Effector CD8-positive, alpha-beta T cell (primary cell): Measurements from ENCODE around the gene PRPF38B.

Experiments used
- DNase-seq: peaks from one replicate; lab custom pipeline; 2025; lab: John Stamatoyannopoulos, UW

The PRPF38B gene

GRCh38 chr1:108717774-108718316, 25.7 kb downstream of the PRPF38B start:
- no peak for DNase-seq

GRCh38 chr1:108718927-108719655, 27.0 kb downstream of the PRPF38B start:
- no peak for DNase-seq

DNA sequence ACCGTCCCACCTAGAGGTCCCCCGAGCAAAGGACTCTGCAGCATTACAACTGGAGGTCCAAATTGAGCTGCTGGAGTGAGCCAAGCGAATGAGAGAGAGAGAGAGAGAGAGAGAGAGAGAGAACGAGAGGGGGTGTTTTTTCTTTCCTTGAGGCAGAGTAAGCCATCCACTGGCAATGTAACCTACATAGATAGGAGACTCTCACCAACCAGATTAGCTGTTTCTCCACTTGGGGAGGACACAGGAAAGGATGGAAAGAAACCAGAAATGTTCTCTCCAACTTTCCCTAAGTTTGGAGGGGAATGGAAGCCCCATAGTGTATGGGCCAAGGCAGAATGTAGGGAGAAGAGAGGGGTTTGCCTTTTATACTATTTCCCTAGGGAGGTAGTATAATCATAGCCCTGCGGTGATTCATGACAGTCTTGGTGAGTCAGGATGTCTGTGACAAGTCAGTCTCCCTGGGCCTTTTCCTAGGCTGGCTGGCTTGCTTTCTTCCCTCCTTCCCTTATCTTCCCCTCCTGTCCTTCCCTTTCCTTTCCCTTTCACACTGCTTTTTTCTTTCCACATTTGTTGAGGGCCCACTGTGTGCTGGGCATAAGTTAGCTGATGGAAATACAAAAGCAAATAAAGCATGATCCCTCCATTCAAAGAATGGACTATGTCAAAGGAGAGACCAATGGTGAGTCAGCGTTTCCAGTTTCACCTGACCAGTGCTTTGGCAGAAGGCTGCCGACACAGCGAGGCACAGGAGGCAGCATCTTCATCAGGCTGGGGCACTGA, 27.7 kb downstream of the PRPF38B start:
- DNase-seq, result no peak

DNA sequence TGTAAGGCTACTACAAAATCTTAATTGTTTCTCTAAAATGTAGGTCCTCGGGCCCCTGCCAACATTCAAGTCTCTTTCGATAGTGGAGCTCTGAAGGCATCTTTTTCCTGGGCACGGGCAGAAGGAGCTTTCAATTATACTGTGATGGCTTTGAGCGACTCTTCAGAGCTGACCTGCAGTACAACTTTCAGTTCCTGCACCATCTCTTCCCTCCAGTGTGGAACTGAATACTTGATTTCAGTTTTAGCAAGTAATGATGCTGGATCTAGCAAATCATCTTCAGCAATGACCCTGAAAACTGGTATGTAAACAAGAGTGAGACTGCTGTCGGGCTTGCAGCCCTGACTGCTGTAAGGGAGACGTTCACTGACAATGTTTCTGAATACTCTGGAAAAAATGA, 30.2 kb downstream of the PRPF38B start:
- no peak for DNase-seq

DNA sequence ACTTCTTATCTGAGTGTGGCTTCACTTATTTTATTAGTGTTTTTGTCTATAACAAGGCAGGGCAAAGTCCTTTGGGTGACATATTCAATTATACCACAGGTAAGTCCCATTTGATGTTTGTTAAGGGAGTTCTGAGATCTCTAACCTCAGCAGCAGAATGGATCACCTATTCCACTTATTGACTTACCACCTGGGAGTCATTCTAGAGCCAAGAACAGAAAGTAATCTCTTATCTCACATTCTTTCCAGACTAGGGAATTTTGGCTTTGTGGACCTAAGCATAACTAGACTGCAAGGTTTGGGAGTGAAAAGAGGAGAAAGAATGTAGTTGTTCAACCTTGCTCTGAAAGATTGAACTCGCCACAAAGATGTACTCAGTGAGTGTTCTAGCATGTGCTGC, 33.8 kb downstream of the PRPF38B start:
- DNase-seq, result no peak

- DNase-seq, result no peak
These were observed 36.3 kb downstream of the PRPF38B start for GRCh38 chr1:108728327-108728923.

- no peak for DNase-seq
These were observed 37.4 kb downstream of the PRPF38B start for GRCh38 chr1:108729481-108729880.

DNA sequence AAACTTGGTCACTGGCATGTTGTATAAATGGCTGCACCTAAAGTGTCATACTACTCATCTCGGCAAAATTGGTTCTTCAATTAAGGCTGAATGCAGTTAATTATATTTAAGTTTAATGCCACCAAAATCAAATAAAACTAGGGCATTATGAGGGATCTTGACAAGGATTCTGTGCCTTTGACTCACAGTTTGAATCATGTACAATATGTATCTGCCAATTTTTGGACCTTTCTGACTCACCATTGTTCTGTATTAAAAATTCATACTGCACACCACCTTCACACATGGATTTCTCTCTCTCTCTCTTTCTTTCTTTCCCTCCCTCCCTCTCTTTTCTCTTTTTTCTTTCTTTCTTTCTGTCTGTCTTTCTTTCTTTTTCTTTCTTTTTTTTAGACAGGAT, 40.3 kb downstream of the PRPF38B start:
- DNase-seq, result no peak

DNA sequence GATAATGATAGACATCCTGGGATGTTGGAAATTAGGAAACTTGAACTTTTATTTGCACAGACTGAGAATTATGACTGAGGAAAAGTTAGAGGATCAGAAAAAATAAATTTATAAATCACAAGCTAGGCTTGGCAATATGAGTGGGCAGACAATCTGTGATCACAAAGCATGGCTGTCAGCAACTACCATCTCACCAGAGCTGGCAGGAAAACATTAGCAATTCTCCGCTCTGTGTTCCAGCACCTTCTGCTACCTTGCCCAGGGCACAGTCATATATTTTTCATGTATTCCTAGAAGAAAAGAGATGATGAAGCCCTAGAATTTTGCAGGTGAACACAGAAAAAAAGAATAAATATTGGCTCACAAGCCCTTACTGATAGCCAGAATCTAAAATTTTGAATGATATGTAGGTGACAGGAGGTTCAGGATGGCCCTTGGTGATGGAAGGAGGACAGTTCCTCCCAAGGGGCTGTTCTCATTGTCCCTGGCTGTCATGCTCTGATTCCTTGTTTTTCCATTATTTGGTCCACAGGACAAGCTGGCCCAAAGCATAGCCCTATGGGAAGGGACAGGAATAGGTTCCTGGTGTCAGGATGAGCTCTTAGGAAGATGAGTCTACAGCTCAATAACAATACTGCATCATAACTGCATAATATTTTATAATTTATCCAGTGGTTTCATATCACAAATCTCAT, 42.2 kb downstream of the PRPF38B start:
- DNase-seq, result no peak

DNA sequence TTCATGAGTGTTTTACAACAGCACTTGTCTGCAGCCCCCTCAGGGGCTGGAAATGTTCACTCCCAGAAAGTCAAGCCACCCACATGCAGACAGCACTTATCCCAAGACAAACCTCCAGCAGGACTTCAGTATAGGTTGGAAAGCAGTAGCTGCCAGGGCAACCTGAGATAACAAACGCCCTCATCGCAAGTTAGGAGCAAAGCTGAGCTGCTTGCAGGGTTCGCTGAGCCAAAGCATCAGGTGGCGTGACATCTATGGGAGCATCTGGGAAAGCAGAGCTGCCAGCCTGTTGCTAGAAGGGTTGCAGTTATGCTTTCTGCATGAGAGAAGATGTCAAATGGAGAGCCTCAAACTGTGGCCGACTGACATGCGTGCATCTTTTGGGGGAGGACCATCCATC, 50.1 kb downstream of the PRPF38B start:
- DNase-seq, result no peak

GRCh38 chr1:108745980-108746381, 53.9 kb downstream of the PRPF38B start:
- no peak for DNase-seq

DNA sequence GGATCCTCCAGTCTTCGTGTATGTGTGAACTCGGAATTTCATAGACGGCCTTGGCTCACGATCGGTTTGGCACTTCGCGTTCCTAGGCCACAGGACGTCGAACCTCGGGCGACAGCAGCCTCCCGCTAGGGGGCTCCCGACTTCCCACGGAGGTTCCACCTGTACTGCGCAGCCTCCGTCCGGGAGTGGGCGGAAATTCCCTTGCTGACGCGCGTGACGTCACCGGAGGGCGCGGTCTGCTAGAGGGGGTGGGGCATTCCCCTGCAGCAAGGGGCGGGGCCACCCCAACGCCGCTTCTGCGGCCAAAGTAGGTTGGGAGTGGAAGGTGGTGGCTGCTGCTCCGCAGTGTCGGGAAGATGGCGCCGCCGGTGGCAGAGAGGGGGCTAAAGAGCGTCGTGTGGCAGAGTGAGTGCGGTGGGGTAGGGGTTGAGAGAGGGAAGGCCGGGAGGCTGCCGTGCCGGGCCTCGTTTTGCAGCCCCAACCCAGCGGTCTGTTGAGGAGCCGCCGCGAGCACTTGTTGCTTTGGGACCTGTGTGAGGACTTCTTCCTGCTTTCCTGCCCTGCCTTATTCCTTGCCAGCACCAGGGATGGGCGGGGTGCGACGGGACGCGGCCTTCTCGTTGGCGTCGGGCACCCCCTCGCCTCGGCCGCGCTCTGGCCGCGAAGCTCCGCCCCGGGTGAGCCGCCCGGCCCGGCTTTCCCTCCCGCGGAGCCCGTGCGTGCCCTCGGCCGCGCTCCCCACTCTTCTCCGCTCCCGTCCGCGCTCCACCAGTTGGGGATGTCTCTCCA, 54.5 kb downstream of the PRPF38B start, which contains the start of gene STXBP3:
STXBP3 (plus strand) TSS at position 293 of the 789 bp plus-strand sequence; CDS start at position 357, 64 bp downstream.
- DNase-seq, result peak; percentile 99

- peak; percentile 11 for DNase-seq
These were observed 55.2 kb downstream of the PRPF38B start for GRCh38 chr1:108747171-108747850.

- no peak for DNase-seq
These were observed 55.8 kb downstream of the PRPF38B start for GRCh38 chr1:108747898-108748297.

DNA sequence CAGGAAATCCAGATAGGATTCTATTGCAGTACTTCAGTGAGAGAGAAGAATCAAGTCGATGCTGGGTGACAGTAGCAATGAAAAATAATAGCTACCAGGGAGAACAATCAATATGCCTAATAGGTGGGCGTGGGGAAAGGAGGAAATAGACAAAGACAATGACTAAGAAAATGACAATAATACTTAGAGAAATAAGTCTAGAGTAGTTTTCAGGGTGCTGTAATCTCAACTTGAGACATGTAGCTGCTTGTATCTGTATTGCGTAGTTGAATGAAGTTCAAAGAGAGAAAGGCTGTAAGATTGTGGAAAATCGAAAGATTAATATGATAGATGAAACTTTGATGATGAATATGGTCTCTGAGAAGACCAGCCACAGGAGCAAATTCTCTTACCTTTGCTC, 57.0 kb downstream of the PRPF38B start:
- no peak for DNase-seq

DNA sequence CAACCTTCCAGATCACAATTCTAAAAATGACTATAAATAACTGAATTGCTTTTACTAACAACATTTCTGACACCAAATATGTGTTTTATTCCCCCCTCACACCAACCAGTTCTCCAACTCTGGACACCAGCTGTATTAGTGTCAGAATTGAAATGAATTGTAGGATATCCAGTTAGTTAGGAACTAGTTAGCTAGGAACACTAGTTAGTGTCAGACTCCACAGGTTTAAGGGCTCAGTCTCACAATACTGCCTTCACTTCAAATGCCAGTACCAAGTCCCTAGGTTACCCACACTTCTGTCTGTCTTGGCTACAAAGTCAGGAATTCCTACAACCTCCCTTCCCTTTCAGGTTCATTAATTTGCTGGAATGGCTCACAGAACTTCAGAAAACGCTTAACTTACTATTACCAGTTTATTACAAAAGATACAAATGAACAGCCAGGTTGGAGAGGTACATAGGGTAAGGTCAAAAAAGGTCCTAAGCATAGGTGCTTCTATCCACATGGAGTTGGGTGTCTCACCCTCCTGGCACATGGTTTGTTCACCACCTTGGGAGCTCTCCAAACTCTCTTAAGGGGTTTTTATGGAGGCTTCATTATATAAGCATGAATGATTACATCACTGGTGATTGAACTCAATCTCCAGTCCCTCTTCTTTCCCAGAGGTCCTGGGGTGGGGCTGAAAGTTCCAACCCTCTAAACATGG, 58.5 kb downstream of the PRPF38B start:
- no peak for DNase-seq
